ENCODE results near the gene NECAP2.

GRCh38 chr1:16434007-16434406 is 6.5 kb upstream of the NECAP2 start:
- TF ChIP-seq CTCF (IDR thresholded peaks at IDR 0.05; ENCODE audit: low read depth, low read length): no peak
- no peak for TF ChIP-seq POLR2A (IDR thresholded peaks at IDR 0.05; ENCODE audit: extremely low read depth, insufficient read length)
- TF ChIP-seq MAX (IDR thresholded peaks at IDR 0.05; ENCODE audit: low read depth, low read length): no peak
- no peak for TF ChIP-seq MYC (IDR thresholded peaks at IDR 0.05; ENCODE audit: low read depth, low read length)
